Midbrain (tissue), 1 donor: ENCODE results near the gene DHRS2.
"Not testable (repeated sequence)": the region's sequence is repeated elsewhere in the genome, so short reads cannot be mapped to it uniquely, and the experiment has no call there.

Source experiments
- DNase-seq: peaks from one replicate; lab custom pipeline; 2025; lab: John Stamatoyannopoulos, UW

DHRS2 gene

GRCh38 chr14:23636317-23637211 is at the start of gene DHRS2:
TSS of gene DHRS2 (plus strand) at chr14:23636364. CDS start at chr14:23638865, 2,501 bp downstream.
- no peak for DNase-seq

GRCh38 chr14:23588884-23589598 is 47.1 kb upstream of the DHRS2 start:
- peak; percentile 82 for DNase-seq

GRCh38 chr14:23589606-23590005 is 46.6 kb upstream of the DHRS2 start:
- DNase-seq, result no peak

GRCh38 chr14:23590198-23590597 is 46.0 kb upstream of the DHRS2 start:
- DNase-seq, result no peak

GRCh38 chr14:23594191-23594590 is 42.0 kb upstream of the DHRS2 start:
- not testable (repeated sequence) for DNase-seq

- DNase-seq, result no peak
Observed at GRCh38 chr14:23600322-23600707, 35.8 kb upstream of the DHRS2 start.

- no peak for DNase-seq
Observed at GRCh38 chr14:23600806-23601205, 35.4 kb upstream of the DHRS2 start.

GRCh38 chr14:23601424-23601823 is 34.7 kb upstream of the DHRS2 start:
- DNase-seq, result no peak

- DNase-seq, result no peak
Observed at GRCh38 chr14:23601845-23602180, 34.4 kb upstream of the DHRS2 start.

GRCh38 chr14:23602181-23603095 is 33.7 kb upstream of the DHRS2 start:
- DNase-seq, result no peak

- DNase-seq, result no peak
Observed at GRCh38 chr14:23603103-23603502, 33.1 kb upstream of the DHRS2 start.

GRCh38 chr14:23604148-23604547 is 32.0 kb upstream of the DHRS2 start:
- no peak for DNase-seq

- no peak for DNase-seq
Observed at GRCh38 chr14:23604675-23605170, 31.4 kb upstream of the DHRS2 start.

- no peak for DNase-seq
Observed at GRCh38 chr14:23605931-23606585, 30.1 kb upstream of the DHRS2 start.

GRCh38 chr14:23608454-23608853 is 27.7 kb upstream of the DHRS2 start:
- DNase-seq, result no peak

GRCh38 chr14:23609001-23609400 is 27.2 kb upstream of the DHRS2 start:
- no peak for DNase-seq

GRCh38 chr14:23609411-23610089 is 26.6 kb upstream of the DHRS2 start:
- not testable (repeated sequence) for DNase-seq

GRCh38 chr14:23610090-23610814 is 25.9 kb upstream of the DHRS2 start:
- no peak for DNase-seq

GRCh38 chr14:23610815-23611289 is 25.3 kb upstream of the DHRS2 start:
- no peak for DNase-seq

GRCh38 chr14:23612354-23612732 is 23.8 kb upstream of the DHRS2 start:
- no peak for DNase-seq
